Karpas-422 (cell line): ENCODE results near the gene ARID1B. TPM values are rescaled to one million over a fixed set of nuclear protein-coding genes. Genes with fewer than 3 reads are reported as not detected.

Experiments
- DNase-seq: peaks from one replicate; pipeline ENCODE4 v3.0.0-alpha.2; 2015
- H2AFZ ChIP-seq: fragments of 200-600 bp; sonication (generic); 2 replicates; pipeline ENCODE4 v1.6.1; 2014; ENCODE audit warnings: antibody characterized with exemption, low read length, mixed read lengths
- H3K27ac ChIP-seq: fragments of 200-600 bp; sonication (generic); 2 replicates; pipeline ENCODE4 v1.5.1; 2014; ENCODE audit warnings: mild to moderate bottlenecking, low read length, moderate library complexity
- H3K27me3 ChIP-seq: fragments of 200-600 bp; sonication (generic); 2 replicates; pipeline ENCODE4 v1.6.1; 2014; ENCODE audit warnings: low read length, mixed read lengths
- H3K36me3 ChIP-seq: fragments of 200-600 bp; sonication (generic); 2 replicates; pipeline ENCODE4 v1.6.1; 2014; ENCODE audit warnings: low read length, mixed read lengths; ENCODE audit not compliant: insufficient read depth
- H3K4me1 ChIP-seq: fragments of 200-600 bp; sonication (generic); 2 replicates; pipeline ENCODE4 v1.6.1; 2014; ENCODE audit warnings: mild to moderate bottlenecking, low read length, mixed read lengths
- H3K4me2 ChIP-seq: fragments of 200-600 bp; sonication (generic); 2 replicates; pipeline ENCODE4 v1.6.1; 2014; ENCODE audit warnings: low read length, low read depth, mild to moderate bottlenecking; ENCODE audit not compliant: poor library complexity, severe bottlenecking
- H3K4me3 ChIP-seq: fragments of 200-600 bp; sonication (generic); 2 replicates; pipeline ENCODE4 v1.5.1; 2014; ENCODE audit warnings: mild to moderate bottlenecking, antibody characterized with exemption, low read length, mixed read lengths
- H3K79me2 ChIP-seq: fragments of 200-600 bp; sonication (generic); 2 replicates; pipeline ENCODE4 v1.6.1; 2014; ENCODE audit warnings: mild to moderate bottlenecking, low read length, mixed read lengths
- H3K9ac ChIP-seq: fragments of 200-600 bp; sonication (generic); 2 replicates; pipeline ENCODE4 v1.6.0; 2014; ENCODE audit warnings: low read length
- H3K9me2 ChIP-seq: fragments of 200-600 bp; sonication (generic), shearing (Covaris generic); replicated peaks from 2 replicates; pipeline ENCODE4 v1.6.0; 2014; ENCODE audit warnings: mild to moderate bottlenecking, low read length, moderate library complexity; ENCODE audit not compliant: insufficient read depth
- H3K9me3 ChIP-seq: fragments of 300-700, 200-600 bp; sonication (generic); 2 replicates; pipeline ENCODE4 v1.6.1; 2014; ENCODE audit warnings: low read length, mixed read lengths
- H4K20me1 ChIP-seq: fragments of 200-600 bp; sonication (generic); 2 replicates; pipeline ENCODE4 v1.6.1; 2014; ENCODE audit warnings: mild to moderate bottlenecking, antibody characterized with exemption, low read length, low read depth; ENCODE audit not compliant: insufficient read depth
- total RNA-seq: library from RNA; depleted of rRNA; stranded (reverse); fragments of >200 nt; shearing (Covaris generic); gene quantifications from 2 replicates; pipeline ENCODE4 v1.2.3, GENCODE V29; 2014; ENCODE audit warnings: low replicate concordance

ARID1B gene
- total RNA-seq, 1 experiment from 2014 or later: 174 TPM

GRCh38 chr6:157107915-157108651 lies 330.9 kb downstream of the ARID1B start:
- H2AFZ ChIP-seq: no peak overlapping the region
- H3K4me1 ChIP-seq: peaks cover 53% of the 10 kb centered on the region
- H3K4me2 ChIP-seq: peak overlapping the region; percentile 18
- no peaks in the 10 kb centered on the region for H3K27me3 ChIP-seq
- H3K9ac ChIP-seq: no peak overlapping the region
- no peak for DNase-seq
- H3K36me3 ChIP-seq: peaks cover 25% of the 10 kb centered on the region; the same call in 1 of the 2 replicates
- no peaks in the 10 kb centered on the region for H3K9me3 ChIP-seq
- peaks cover 70% of the 10 kb centered on the region for H3K79me2 ChIP-seq
- no peaks in the 10 kb centered on the region for H4K20me1 ChIP-seq
- no peak overlapping the region for H3K4me3 ChIP-seq
- peak overlapping the region; percentile 55 for H3K27ac ChIP-seq
- H3K9me2 ChIP-seq: no peaks in the 10 kb centered on the region

DNA sequence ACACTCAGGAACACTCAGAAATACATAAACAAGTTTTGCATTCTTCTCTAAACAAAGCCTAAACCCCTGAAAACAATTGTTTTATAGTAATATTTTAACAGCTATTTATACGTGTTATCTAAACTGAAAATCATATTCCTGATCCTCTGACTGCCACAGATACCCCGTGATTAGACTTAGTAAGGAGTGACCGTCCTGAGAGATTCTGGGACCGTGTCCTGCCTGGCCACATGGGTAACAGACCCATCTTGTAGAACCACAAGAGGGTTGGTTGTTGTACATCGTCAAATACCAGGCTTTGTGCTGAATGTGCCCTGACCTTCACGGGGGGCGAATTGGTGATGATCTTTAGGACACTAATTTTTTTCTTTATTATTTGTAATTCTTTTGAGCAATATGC lies 331.7 kb downstream of the ARID1B start:
- Histone ChIP-seq H3K79me2 (peaks cover 70% of the 10 kb centered on the region), H3K4me2 (no peak overlapping the region), H4K20me1 (no peaks in the 10 kb centered on the region), H3K9me3 (no peaks in the 10 kb centered on the region), H3K4me3 (no peak overlapping the region), H3K4me1 (peaks cover 44% of the 10 kb centered on the region), H3K36me3 (peaks cover 30% of the 10 kb centered on the region; the same call in 1 of the 2 replicates), H3K27me3 (no peaks in the 10 kb centered on the region), H3K9me2 (no peaks in the 10 kb centered on the region), H3K9ac (no peak overlapping the region), H2AFZ (no peak overlapping the region), H3K27ac (no peak overlapping the region)
- no peak for DNase-seq

GRCh38 chr6:157110607-157111006 lies 333.4 kb downstream of the ARID1B start:
- Histone ChIP-seq H3K9me2 (no peaks in the 10 kb centered on the region), H3K9ac (no peak overlapping the region), H3K79me2 (peaks cover 64% of the 10 kb centered on the region), H4K20me1 (no peaks in the 10 kb centered on the region), H3K4me3 (no peak overlapping the region), H3K9me3 (no peaks in the 10 kb centered on the region), H3K4me1 (peaks cover 38% of the 10 kb centered on the region), H3K36me3 (peaks cover 30% of the 10 kb centered on the region; the same call in 1 of the 2 replicates), H3K27me3 (no peaks in the 10 kb centered on the region), H3K4me2 (no peak overlapping the region), H3K27ac (no peak overlapping the region), H2AFZ (no peak overlapping the region)
- no peak for DNase-seq

DNA sequence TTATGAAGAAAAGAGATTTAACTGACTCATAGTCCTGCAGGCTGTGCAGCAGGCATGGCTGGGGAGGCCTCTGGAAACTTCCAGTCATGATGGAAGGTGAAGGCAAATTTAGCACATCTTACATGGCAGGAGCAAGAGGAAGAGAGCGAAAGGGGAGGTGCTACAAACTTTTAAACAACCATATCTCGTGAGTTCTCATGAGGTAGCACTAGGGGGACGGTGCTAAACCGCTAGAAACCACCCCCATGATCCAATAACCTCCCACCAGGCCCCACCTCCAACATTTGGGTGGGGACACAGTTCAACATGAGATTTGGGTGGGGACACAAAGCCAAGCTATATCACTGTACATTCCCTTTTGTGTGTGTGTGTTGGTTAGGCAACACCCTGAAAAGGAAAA lies 336.2 kb downstream of the ARID1B start:
- Histone ChIP-seq H4K20me1 (no peaks in the 10 kb centered on the region), H3K9ac (no peak overlapping the region), H3K4me3 (no peak overlapping the region), H3K79me2 (peaks cover 53% of the 10 kb centered on the region), H3K9me2 (no peaks in the 10 kb centered on the region), H3K4me2 (no peak overlapping the region), H3K27ac (no peak overlapping the region), H3K27me3 (no peaks in the 10 kb centered on the region), H2AFZ (no peak overlapping the region), H3K4me1 (peaks cover 21% of the 10 kb centered on the region), H3K36me3 (peaks cover 30% of the 10 kb centered on the region; the same call in 1 of the 2 replicates), H3K9me3 (no peaks in the 10 kb centered on the region)
- DNase-seq: no peak

DNA sequence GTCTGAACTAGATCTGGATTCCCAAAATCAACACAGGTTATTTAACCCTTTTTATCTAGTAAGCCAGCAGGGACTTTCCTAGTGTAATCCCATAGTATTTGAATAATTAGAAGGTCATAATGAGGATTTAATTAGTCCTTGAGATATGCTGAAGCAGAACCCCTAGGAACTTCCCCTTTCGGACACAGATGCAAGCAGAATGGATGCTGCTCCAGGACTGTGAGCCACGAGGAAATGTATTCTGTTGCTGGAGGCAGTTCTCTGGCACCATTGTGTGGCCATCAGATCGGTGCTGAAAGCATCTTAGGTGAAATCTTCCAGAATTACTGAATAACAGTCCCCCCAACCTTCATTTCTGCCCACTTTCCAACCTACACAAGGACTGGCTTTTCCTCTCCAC lies 339.2 kb downstream of the ARID1B start:
- Histone ChIP-seq H3K9me3 (no peaks in the 10 kb centered on the region), H3K36me3 (peaks cover 18% of the 10 kb centered on the region; the same call in 1 of the 2 replicates), H3K27me3 (no peaks in the 10 kb centered on the region), H3K79me2 (peaks cover 55% of the 10 kb centered on the region), H3K9me2 (no peaks in the 10 kb centered on the region), H3K4me3 (no peak overlapping the region), H4K20me1 (no peaks in the 10 kb centered on the region), H2AFZ (no peak overlapping the region), H3K9ac (no peak overlapping the region), H3K27ac (peak overlapping the region; percentile 18; the same call in 1 of the 2 replicates), H3K4me2 (no peak overlapping the region), H3K4me1 (peaks cover 19% of the 10 kb centered on the region)
- no peak for DNase-seq

GRCh38 chr6:157117431-157118095 lies 340.4 kb downstream of the ARID1B start:
- H3K4me2 ChIP-seq: no peak overlapping the region
- H3K9me3 ChIP-seq: no peaks in the 10 kb centered on the region
- no peaks in the 10 kb centered on the region for H3K27me3 ChIP-seq
- no peak overlapping the region for H3K4me3 ChIP-seq
- H3K9me2 ChIP-seq: no peaks in the 10 kb centered on the region
- H3K36me3 ChIP-seq: peaks cover 10% of the 10 kb centered on the region; the same call in 1 of the 2 replicates
- no peak overlapping the region for H3K27ac ChIP-seq
- H4K20me1 ChIP-seq: no peaks in the 10 kb centered on the region
- no peak overlapping the region for H3K9ac ChIP-seq
- H3K4me1 ChIP-seq: peaks cover 19% of the 10 kb centered on the region
- H3K79me2 ChIP-seq: peaks cover 57% of the 10 kb centered on the region
- DNase-seq: no peak
- no peak overlapping the region for H2AFZ ChIP-seq

GRCh38 chr6:157119502-157120027 lies 342.4 kb downstream of the ARID1B start:
- Histone ChIP-seq H3K4me2 (no peak overlapping the region), H3K36me3 (peaks cover 2% of the 10 kb centered on the region; the same call in 1 of the 2 replicates), H3K27me3 (no peaks in the 10 kb centered on the region)

DNA sequence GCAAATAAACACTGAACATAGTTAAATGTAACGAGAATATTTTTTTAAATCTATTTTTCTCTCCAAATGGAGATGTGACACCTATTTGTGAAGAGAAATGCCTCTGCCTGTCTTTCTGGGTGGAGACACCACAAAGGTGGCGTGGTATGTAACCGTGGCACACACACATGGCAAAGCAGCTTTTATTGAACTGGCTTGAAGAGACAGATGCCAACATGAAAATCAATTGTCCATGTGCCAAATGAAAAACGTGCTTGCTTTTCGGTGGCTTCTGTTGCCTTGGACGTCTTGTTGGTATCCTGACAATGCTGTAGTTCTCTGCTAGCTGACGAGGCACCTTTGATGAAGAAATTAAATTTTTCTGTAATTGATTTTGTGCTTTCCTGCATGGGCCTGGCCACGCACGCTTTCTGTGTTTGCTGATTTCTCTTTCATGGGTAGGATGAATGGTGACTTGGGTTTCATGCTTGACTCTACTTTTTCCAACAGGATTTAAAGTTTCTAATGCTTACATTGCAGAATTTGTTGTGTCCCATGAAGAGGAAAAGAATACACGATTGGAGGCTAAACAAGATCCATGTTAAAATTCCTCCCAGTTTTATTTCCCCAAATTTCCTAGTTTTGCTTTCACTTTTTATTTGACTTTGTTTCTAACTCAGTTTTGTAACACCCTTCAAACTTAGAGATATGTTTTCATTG lies 343.5 kb downstream of the ARID1B start:
- no peak overlapping the region for H3K27ac ChIP-seq
- H2AFZ ChIP-seq: no peak overlapping the region
- H4K20me1 ChIP-seq: no peaks in the 10 kb centered on the region
- H3K27me3 ChIP-seq: no peaks in the 10 kb centered on the region
- peaks cover 10% of the 10 kb centered on the region for H3K4me1 ChIP-seq
- no peaks in the 10 kb centered on the region for H3K9me2 ChIP-seq
- H3K36me3 ChIP-seq: peaks cover 2% of the 10 kb centered on the region; the same call in 1 of the 2 replicates
- peaks cover 67% of the 10 kb centered on the region for H3K79me2 ChIP-seq
- no peaks in the 10 kb centered on the region for H3K9me3 ChIP-seq
- no peak overlapping the region for H3K9ac ChIP-seq
- DNase-seq: no peak
- H3K4me3 ChIP-seq: no peak overlapping the region
- no peak overlapping the region for H3K4me2 ChIP-seq

More at GRCh38 chr6:157119502-157120027, 342.4 kb downstream of the ARID1B start:
- H3K9me2 ChIP-seq: no peaks in the 10 kb centered on the region
- H2AFZ ChIP-seq: no peak overlapping the region
- H3K4me3 ChIP-seq: no peak overlapping the region
- H4K20me1 ChIP-seq: no peaks in the 10 kb centered on the region
- peaks cover 19% of the 10 kb centered on the region for H3K4me1 ChIP-seq
- no peak for DNase-seq
- H3K9me3 ChIP-seq: no peaks in the 10 kb centered on the region
- H3K27ac ChIP-seq: no peak overlapping the region
- H3K79me2 ChIP-seq: peaks cover 63% of the 10 kb centered on the region
- no peak overlapping the region for H3K9ac ChIP-seq
